ENCODE results near the gene POU6F2.

GRCh38 chr7:39407723-39408122 is 430.0 kb downstream of the POU6F2 start:
- TF ChIP-seq CTCF (IDR thresholded peaks at IDR 0.05) (no peak), POLR2AphosphoS5 (IDR thresholded peaks at IDR 0.05) (no peak), POLR2A (IDR thresholded peaks at IDR 0.05) (no peak), EP300 (IDR thresholded peaks at IDR 0.05) (no peak)
